GM19455 (cell line): ENCODE results near the gene GALNT13.

Source experiments
- ATAC-seq: cut with Tn5 transposase; IDR thresholded peaks from one replicate; pipeline ENCODE4 v1.9.1; 2021; ENCODE audit not compliant: unreplicated experiment

The GALNT13 gene

GRCh38 chr2:154394600-154394999, 522.9 kb downstream of the GALNT13 start:
- no peak for ATAC-seq

GRCh38 chr2:154400563-154401290, 529.0 kb downstream of the GALNT13 start:
- ATAC-seq = no peak

GRCh38 chr2:154402213-154402612, 530.5 kb downstream of the GALNT13 start:
- ATAC-seq = no peak

DNA sequence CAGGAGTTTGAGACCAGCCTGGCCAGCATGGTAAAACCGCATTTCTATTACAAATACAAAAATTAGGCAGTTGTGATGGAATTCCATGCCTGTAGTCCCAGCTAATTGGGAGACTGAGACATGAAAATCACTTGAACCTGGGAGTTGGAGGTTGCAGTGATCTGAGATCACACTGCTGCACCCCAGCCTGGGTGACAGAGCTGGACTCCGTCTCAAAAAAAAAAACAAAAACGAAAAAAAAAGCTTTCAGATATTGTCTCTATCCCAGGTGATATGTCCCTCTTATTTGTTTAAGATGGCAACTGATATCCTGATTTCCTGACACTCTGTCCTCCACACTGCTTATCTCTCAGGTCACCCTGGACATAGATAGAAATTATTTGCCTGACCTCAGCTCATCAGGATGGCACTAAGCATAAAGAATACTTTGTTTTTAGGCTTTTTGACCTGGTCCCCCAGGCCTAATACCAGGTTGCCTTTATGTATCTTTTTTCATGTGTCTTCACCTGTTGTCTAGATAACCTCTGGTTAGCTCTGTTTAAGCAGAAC, 531.6 kb downstream of the GALNT13 start:
- ATAC-seq = no peak

DNA sequence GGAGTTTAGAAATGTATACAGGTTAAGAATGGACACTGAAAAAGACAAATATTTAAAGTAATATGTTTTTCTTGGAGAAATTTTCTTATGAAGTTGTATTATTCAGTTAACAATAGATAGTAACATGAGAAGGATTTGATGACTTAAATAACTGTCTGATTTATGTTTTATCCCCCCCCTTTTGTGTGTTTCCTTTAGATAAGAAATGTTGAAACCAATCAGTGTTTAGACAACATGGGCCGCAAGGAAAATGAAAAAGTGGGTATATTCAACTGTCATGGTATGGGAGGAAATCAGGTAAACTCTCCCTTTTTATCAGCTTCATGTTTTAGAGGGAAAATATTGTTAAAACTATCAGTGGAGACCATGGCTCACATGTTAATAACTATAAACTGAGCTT, 537.1 kb downstream of the GALNT13 start:
- ATAC-seq = no peak

- no peak for ATAC-seq
Measured at GRCh38 chr2:154422251-154422650, 550.5 kb downstream of the GALNT13 start.

DNA sequence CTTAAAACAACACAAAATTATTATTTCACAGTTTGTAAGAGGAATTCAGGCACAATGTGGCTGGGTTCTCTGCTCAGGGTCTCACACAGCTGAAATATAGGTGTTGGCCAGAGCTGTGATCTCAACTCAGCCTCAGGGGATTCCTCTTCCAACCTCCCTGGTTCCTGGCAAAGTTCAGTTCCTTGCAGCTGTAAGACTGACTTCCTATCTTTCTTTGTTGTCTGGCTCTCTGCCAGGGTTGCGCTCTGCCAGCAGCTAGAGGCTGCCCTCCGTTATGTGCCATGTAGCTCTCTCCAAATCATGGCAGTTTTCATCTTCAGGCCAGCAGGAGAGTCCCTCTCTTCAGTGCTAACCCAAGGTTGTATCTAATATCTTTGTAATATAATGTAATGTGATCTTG, 554.3 kb downstream of the GALNT13 start:
- ATAC-seq = no peak

DNA sequence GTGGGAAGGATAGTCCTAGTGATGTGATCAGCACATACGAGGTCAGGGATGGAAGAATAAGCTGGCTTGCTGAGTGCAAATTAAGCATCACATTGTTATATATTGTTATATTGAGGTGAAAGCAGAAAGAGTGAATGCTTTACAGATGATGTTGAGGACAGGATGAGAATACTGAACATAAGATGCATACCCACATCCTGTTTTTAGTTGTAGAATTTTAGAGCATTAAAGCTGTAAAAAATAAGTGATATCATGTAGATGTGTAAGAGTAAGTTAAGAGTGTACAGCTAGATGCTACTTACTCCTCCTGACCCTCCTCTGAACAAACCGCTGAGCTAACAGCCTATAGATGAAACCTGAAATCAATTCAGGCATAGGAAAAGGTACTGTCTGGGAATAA, 555.7 kb downstream of the GALNT13 start:
- ATAC-seq = no peak

DNA sequence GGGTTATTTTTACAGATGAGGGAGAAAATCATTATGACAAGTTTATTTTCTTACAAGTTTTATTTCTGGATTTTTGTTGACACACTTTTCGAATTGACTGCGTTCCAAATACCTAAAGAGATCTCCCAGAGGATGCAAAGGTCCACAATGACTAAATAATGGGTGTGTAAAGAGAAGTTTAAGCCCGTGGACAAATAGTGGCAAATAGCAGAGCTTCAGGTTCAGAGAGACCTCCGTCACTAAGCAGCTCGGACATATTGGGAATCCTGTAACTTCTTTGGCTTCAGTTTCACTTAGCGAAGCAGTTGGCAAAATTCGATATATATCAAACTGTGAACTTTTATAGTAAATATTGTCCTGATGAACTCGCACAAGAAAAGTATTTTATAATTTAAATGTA, 556.3 kb downstream of the GALNT13 start:
- no peak for ATAC-seq

- ATAC-seq = no peak
Measured at GRCh38 chr2:154433010-154433409, 561.3 kb downstream of the GALNT13 start.

GRCh38 chr2:154437104-154437503, 565.4 kb downstream of the GALNT13 start:
- no peak for ATAC-seq

DNA sequence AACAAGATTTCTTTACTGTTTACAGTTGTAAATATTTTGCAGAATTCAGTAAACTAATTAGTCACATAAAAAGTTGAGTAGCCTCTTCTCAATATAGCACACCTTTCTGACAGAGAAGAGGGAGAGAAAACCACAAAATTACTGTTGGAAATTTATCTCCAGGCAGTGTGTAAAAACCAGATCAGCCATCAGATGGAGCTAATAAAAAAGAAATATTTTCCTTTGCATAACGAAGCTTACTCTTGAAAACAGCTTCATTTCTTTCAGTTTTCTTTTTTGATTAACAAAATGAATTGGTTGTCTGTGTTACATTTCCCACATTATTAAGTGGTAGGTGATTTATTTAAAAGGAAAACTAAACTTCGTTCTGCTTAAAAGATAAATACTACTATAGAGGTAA, 567.4 kb downstream of the GALNT13 start:
- no peak for ATAC-seq

GRCh38 chr2:154443919-154444318, 572.2 kb downstream of the GALNT13 start:
- no peak for ATAC-seq

- no peak for ATAC-seq
Measured at GRCh38 chr2:154446324-154446723, 574.6 kb downstream of the GALNT13 start.

DNA sequence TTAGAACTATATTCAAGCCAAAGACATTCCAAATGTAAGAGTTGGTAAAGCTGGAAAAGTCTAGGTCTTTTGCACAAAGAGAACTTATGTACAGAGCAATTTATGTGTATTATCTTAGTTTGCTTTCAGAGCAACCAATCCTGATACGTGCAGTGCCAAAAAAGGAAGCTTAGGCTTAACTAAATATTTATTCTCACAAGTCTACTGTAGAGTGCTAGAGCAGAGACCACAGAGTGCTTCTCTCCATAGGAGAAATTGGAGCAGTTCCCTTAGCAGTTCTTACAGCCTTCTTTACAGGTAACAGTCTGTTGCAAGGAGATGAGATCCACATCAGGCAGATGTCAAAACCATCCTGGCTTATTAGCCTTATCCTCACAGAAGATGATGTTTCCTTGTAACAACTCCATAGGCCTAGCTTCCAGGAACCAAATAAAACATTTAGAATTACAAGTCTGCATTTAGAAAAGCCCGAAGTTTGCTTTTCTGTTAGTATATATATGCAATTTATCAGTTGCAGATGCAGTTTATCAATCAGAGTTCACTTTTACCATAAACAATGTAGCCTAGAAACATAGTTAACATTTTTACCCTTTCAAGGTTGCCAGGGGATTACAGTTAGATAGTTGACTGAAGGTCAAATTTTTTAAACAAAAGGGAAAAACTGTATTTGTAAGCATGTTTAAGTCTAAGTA, 576.2 kb downstream of the GALNT13 start:
- ATAC-seq = no peak

- no peak for ATAC-seq
Measured at GRCh38 chr2:154449951-154450658, 578.4 kb downstream of the GALNT13 start.

DNA sequence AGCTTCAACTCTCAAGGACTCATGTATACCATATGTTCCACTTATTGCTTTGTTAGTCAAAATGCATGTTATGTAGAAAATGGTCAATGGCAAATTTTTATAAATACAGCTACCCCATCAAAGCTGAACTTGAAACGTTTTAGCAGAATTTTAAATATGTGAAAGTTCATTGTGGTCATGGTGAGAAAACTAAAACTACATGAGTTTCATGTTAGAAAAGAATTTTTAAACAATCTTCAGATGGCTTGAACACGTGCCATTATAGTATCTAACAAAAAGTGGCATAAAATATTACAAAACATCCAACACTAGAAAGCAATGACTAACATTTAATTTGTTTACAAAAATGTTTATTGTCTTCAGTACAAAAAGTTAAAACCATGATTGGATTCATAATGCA, 580.7 kb downstream of the GALNT13 start:
- no peak for ATAC-seq

- ATAC-seq = no peak
Measured at GRCh38 chr2:154452906-154453493, 581.3 kb downstream of the GALNT13 start.

GRCh38 chr2:154455166-154455565, 583.4 kb downstream of the GALNT13 start:
- no peak for ATAC-seq

- no peak for ATAC-seq
Measured at GRCh38 chr2:154455866-154456265, 584.1 kb downstream of the GALNT13 start.

DNA sequence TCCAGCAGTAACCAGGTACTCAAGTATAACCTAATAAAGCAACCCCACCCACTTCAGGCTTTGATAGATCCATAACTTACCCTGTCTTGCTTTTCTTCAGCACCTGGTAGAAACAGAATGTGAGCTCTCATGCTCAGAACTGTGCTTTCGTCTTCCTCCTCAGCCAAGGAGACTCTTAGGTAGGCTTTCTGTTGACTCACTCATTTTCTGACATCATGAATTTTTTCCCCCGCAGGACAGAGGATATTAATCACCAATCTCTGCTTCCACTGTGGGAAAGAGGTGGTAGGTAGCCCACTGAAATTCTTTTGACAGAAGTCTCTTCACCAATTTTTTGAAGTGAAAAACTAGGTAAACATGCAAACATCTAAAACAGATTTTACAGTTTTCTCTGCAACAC, 585.6 kb downstream of the GALNT13 start:
- ATAC-seq = no peak
